ENCODE measurements around the gene LRRN1. TPM values are rescaled to one million over a fixed set of nuclear protein-coding genes. Genes with fewer than 3 reads are reported as not detected.

LRRN1 gene
- 1 to 10 TPM; 1.2 to 1.4 TPM for total RNA-seq

DNA sequence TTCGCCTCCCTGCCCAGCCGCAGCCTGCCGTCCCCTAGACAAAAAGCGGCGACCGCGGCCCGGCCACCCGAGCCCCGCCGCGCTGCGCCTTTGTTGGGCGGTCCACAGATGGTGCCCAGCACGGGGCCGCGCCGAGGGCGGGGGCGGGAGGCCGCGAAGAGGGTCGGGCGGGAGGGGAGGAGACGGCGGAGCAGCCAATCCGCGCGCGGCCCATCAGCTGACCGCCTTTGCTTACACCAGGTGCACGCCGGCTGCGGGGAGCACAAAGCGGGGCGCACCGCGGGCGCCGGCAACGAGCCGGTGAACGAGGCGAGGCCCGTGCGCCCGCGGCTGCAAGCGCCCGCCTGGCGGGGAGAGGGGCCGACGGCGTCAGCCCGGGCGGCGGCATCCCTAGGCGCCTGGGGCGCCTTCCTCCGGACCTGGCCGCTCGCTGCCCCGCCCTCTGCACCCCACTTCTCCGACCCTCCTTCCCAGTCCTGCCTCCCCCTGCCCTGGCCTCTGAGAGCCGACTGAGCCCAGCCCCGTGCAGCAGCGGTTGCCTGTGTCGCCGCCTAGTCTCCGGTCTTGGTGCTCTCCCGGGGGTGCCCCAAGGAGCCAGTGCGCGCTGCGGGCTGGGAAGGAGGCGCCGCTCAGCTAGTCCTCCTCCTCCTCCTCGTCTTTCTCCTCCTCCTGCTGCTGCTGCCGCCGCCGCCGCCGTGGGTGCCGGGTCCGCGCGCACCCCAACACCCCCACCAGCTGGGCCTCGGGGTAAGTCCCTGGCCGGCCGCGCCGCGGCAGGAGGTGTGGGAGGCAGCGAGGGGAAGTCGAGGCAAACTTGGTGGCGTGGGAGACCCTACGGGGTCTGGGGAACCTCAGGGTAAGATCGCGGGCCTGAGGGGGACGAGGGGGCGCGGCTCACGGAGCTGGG lies at the start of gene LRRN1:
Gene LRRN1, plus strand, starts transcription at position 259 of the 907 bp plus-strand sequence. CDS start 45,211 bp downstream, outside the sequence.
- Mint-ChIP-seq H3K4me3 (peak within 1 kb of the TSS; percentile 91), H3K36me3 (no peaks in the 10 kb centered on the region), H3K27ac (peak within 1 kb of the TSS; percentile 93), H3K4me1 (peaks cover 11% of the 10 kb centered on the region), H3K9me3 (no peaks in the 10 kb centered on the region), H3K27me3 (peaks cover 22% of the 10 kb centered on the region)
- POLR2A ChIA-PET, result no interaction called here
- DNase-seq, result peak; percentile 76
- ATAC-seq (ENCODE audit: low read depth), result peak; percentile 73

DNA sequence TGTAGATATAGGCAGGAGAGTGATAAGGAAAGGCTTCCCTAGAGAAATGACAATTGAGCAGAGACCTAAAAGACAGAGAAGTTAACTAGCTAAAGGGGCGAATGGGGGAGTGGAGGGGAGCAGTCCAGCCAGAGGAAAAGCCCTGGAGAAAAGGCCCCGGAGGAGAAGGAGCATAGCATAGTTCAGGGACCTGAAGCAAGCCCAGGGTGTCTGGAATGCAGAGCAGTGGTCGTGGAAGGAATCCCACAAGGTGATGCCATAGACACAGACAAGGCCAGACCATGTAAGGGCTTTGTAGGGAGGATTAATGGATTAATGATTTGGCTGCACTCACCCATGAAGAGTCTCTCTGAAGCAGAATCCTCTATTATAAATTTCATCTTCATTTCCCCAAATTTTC lies 45.8 kb upstream of the LRRN1 start:
- Mint-ChIP-seq H3K27me3 (no peaks in the 10 kb centered on the region), H3K4me3 (no peak overlapping the region), H3K4me1 (no peaks in the 10 kb centered on the region), H3K27ac (no peak overlapping the region), H3K36me3 (no peaks in the 10 kb centered on the region), H3K9me3 (no peaks in the 10 kb centered on the region)
- no peak for ATAC-seq (ENCODE audit: low read depth)
- no peak for DNase-seq
- POLR2A ChIA-PET, result no interaction called here

DNA sequence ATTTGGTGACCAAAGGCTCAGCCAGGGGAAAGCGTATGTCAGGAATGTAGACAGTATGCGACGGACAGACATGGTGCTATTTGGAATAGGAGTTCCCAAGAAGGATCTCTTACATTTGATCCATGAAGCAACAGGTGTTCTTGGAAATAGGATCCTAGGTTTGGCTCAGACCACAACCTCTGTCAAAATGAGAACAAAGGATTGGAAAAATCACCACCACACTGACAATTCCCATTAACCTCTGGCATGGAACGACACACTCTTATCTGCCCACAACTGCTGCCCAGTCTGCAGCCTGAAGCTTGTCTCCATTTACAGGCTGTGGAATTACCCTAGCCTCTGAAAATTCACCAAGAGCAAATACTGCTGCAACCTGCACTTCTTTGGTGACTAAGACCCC lies 33.6 kb upstream of the LRRN1 start:
- DNase-seq, result no peak
- H3K36me3 Mint-ChIP-seq, result no peaks in the 10 kb centered on the region
- H3K4me3 Mint-ChIP-seq, result no peak overlapping the region
- H3K27ac Mint-ChIP-seq, result no peak overlapping the region
- H3K9me3 Mint-ChIP-seq, result no peaks in the 10 kb centered on the region
- H3K4me1 Mint-ChIP-seq, result no peaks in the 10 kb centered on the region
- POLR2A ChIA-PET, result no interaction called here
- ATAC-seq (ENCODE audit: low read depth), result no peak
- H3K27me3 Mint-ChIP-seq, result no peaks in the 10 kb centered on the region

DNA sequence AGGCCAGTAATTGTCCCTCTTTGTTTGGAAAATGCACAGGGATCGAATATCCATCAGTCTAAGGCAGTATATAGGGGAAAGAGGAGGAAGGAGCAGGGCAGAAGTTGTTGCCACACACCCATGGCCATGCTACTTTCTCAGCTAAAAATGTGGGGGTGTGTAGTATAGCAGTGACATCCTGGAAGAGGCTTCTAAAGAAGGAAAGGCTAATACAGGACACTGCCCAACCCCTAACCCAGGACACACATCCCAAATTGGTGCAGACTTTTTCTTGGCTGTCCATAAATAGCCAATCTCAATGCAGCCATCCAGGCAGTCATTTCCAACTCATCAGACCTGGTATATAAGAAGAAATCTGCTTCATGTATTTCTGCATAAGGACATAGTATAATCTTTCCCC lies 33.1 kb upstream of the LRRN1 start:
- Mint-ChIP-seq H3K27ac (no peak overlapping the region), H3K36me3 (no peaks in the 10 kb centered on the region), H3K4me1 (no peaks in the 10 kb centered on the region), H3K27me3 (no peaks in the 10 kb centered on the region), H3K9me3 (no peaks in the 10 kb centered on the region), H3K4me3 (no peak overlapping the region)
- DNase-seq, result no peak
- POLR2A ChIA-PET, result no interaction called here
- ATAC-seq (ENCODE audit: low read depth), result no peak

DNA sequence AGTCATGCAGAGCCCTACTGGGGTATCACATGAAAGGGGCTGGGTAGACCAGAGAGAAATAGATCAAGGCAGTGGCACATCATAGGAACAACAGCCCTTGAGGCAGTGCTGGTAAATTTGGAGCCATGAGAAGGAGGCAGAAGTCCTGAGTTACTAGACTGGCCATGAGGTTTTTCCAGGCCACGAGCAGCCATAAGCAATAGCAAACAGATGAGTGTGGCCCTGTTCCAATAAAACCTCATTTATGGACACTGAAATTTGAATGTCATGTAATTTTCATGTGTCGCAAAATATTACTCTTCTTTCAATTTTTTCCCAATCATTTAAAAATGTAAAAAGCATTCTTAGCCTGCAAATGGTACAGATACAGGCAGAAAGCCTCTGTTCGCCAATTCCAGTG lies 28.1 kb upstream of the LRRN1 start:
- ATAC-seq (ENCODE audit: low read depth), result no peak
- Mint-ChIP-seq H3K4me3 (no peak overlapping the region), H3K9me3 (peaks cover 4% of the 10 kb centered on the region), H3K4me1 (no peaks in the 10 kb centered on the region), H3K36me3 (no peaks in the 10 kb centered on the region), H3K27ac (no peak overlapping the region), H3K27me3 (no peaks in the 10 kb centered on the region)
- POLR2A ChIA-PET, result no interaction called here
- DNase-seq, result no peak

DNA sequence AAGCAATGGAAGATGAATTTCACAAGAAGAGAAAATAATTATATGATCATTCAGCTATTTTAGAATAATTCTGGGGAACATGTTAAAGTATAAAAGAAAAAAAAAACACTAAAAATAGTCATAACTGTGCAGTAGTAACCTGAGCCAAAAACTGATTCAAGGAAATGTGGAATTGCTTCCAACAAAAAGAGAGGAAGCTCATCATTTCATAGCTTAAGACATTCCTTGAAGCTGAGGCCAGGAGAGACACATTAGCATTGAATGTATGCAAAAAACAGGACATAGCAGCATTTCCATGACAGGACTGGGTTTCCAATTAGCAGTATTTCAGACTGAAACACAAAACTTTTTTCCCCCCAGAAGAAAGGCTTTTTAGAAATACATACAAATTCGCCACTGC lies 27.7 kb upstream of the LRRN1 start:
- peaks cover 4% of the 10 kb centered on the region for H3K9me3 Mint-ChIP-seq
- ATAC-seq (ENCODE audit: low read depth) (no peak), DNase-seq (no peak)
- no peaks in the 10 kb centered on the region for H3K27me3 Mint-ChIP-seq
- H3K27ac Mint-ChIP-seq, result no peak overlapping the region
- H3K36me3 Mint-ChIP-seq, result no peaks in the 10 kb centered on the region
- no peaks in the 10 kb centered on the region for H3K4me1 Mint-ChIP-seq
- POLR2A ChIA-PET, result no interaction called here
- no peak overlapping the region for H3K4me3 Mint-ChIP-seq

DNA sequence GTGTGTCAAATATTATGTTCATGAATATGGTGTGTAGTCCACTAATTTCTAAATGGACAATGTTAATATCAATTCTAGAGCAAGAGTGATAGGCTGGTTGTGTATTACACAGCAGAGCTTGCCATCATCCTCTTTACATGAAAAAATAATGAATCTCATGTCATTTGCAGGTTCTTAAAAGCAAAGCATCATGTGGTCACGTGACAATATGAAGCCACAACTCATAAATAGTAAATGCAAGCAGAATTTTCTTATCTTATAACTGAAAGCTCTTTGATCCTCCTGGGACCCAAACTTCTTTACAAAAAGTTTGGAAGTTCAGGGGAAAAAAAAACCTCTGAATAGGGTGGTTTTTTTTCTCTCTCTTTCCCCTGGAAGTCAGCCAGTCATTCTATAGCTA lies 26.9 kb upstream of the LRRN1 start:
- ATAC-seq (ENCODE audit: low read depth) (no peak), DNase-seq (no peak)
- no peak overlapping the region for H3K4me3 Mint-ChIP-seq
- peaks cover 4% of the 10 kb centered on the region for H3K9me3 Mint-ChIP-seq
- no peaks in the 10 kb centered on the region for H3K36me3 Mint-ChIP-seq
- no peak overlapping the region for H3K27ac Mint-ChIP-seq
- POLR2A ChIA-PET, result no interaction called here
- H3K27me3 Mint-ChIP-seq, result no peaks in the 10 kb centered on the region
- H3K4me1 Mint-ChIP-seq, result no peaks in the 10 kb centered on the region

DNA sequence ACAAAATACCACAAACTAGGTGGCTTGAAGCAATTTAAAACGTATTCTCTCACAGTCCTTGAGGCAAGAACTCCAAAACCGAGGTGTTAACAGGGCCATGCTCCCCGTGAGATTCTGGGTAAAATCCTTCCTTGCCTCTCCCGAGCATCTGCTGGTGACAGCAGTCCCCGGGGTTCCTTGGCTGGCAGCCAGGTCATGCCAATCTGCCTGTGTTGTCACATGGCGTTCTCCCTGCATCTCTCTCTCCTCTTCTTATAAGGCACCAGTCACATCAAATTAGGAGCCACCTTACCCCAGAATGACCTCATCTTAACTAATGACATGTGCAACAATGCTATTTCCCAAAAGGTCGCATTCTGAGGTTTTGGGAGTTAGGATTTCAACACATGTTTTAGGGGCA lies 26.3 kb upstream of the LRRN1 start:
- no peak for ATAC-seq (ENCODE audit: low read depth)
- POLR2A ChIA-PET, result no interaction called here
- H3K36me3 Mint-ChIP-seq, result no peaks in the 10 kb centered on the region
- H3K27ac Mint-ChIP-seq, result no peak overlapping the region
- DNase-seq, result no peak
- H3K9me3 Mint-ChIP-seq, result peaks cover 4% of the 10 kb centered on the region
- no peak overlapping the region for H3K4me3 Mint-ChIP-seq
- H3K4me1 Mint-ChIP-seq, result no peaks in the 10 kb centered on the region
- no peaks in the 10 kb centered on the region for H3K27me3 Mint-ChIP-seq

DNA sequence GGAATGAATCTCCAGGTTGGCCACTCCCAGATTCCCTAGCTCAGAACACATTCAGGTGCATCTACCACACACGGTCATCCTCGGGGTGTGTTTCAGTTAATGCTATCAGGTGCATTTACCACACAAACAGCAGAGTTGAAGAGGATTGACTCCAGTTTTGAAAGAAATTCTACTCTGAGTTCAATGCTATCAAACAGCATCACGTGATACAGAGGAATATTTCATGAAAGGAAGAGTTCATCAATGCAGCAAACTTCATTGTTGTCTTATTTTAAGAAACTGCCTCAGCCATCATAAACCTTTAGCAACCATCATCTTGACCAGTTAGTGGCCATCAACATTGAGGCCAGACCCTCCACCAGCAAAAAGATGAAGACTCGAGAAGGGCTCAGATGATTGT lies 22.6 kb upstream of the LRRN1 start:
- H3K4me3 Mint-ChIP-seq, result no peak overlapping the region
- POLR2A ChIA-PET, result no interaction called here

DNA sequence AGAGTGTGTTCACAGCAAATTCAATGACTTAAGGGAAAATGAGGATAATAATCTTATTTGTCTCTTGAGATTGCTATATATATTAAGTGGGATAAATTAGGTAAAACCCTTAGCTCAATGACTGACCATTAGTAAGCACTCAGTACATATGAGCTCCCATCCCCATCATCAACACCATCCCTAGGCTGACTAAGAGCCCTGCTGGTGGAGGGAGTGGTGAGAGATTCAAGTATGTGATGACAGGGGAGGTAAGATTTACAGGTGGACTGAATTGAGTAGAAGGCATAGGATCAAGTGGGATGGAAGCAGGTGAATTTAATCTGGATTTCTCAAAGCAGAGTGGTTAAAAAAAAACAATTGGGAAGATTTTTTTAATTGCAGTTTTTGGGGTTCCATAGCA lies 21.0 kb upstream of the LRRN1 start:
- H3K9me3 Mint-ChIP-seq, result peaks cover 4% of the 10 kb centered on the region

More for the DNA sequence above, 22.6 kb upstream of the LRRN1 start:
- Mint-ChIP-seq H3K27ac (no peak overlapping the region), H3K27me3 (no peaks in the 10 kb centered on the region), H3K4me1 (no peaks in the 10 kb centered on the region), H3K9me3 (peaks cover 4% of the 10 kb centered on the region), H3K36me3 (no peaks in the 10 kb centered on the region)
- no peak for DNase-seq
- ATAC-seq (ENCODE audit: low read depth), result no peak

DNA sequence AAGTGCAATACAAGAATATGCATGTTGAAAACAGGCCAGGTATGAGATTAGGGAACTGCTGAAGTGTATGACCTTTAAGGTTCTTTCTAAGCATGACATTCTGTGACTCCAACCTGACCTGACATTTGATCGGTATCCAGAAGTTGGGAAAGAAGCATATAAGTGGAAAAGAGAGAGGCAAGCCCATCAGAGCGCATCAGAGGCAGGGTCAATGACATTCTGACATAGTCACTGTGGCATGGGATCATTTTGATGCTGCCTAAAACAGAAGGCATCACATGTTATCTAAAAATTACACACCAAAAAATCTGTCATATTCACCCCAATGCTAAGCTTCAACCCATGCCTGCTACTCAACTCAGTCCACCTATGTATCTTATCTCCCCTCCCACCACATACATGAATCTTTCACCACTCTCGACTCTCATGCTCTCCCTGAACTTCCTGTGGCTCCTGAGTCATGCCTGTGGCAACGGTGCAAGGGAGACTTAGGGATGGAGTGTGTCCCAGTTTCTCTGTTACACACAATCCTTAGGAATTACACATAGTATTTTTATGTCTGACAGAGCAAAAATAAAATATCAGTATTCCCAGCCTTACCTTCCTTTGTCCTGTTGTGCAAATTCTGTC lies 20.5 kb upstream of the LRRN1 start:
- DNase-seq, result no peak
- Mint-ChIP-seq H3K9me3 (peaks cover 4% of the 10 kb centered on the region), H3K36me3 (no peaks in the 10 kb centered on the region), H3K27me3 (no peaks in the 10 kb centered on the region), H3K27ac (no peak overlapping the region), H3K4me1 (no peaks in the 10 kb centered on the region), H3K4me3 (no peak overlapping the region)
- POLR2A ChIA-PET, result no interaction called here
- ATAC-seq (ENCODE audit: low read depth), result no peak

More for the DNA sequence above, 21.0 kb upstream of the LRRN1 start:
- Mint-ChIP-seq H3K4me1 (no peaks in the 10 kb centered on the region), H3K27ac (no peak overlapping the region), H3K4me3 (no peak overlapping the region), H3K36me3 (no peaks in the 10 kb centered on the region), H3K27me3 (no peaks in the 10 kb centered on the region)
- DNase-seq (no peak), ATAC-seq (ENCODE audit: low read depth) (no peak)
- POLR2A ChIA-PET, result no interaction called here

DNA sequence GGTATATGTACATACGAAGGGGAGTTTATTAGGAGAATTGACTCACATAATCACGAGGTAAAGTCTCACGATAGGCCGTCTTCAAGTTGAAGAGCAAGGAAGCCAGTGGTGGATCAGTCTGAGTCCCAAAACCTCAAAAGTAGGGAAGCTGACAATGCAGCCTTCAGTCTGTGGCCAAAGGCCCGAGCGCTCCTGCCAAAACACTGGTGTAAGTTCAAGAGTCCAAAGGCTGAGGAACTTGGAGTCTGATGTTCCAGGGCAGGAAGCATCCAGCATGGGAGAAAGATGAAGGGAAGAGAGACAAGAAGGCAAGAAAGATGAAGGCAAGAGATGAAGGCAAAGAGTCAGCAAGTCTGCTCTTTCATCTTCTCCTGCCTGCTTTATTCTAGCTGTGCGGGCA lies 16.8 kb upstream of the LRRN1 start:
- POLR2A ChIA-PET, result no interaction called here
- Mint-ChIP-seq H3K9me3 (peaks cover 1% of the 10 kb centered on the region), H3K27ac (no peak overlapping the region), H3K36me3 (no peaks in the 10 kb centered on the region), H3K4me3 (no peak overlapping the region), H3K27me3 (no peaks in the 10 kb centered on the region), H3K4me1 (no peaks in the 10 kb centered on the region)
- ATAC-seq (ENCODE audit: low read depth) (no peak), DNase-seq (no peak)

DNA sequence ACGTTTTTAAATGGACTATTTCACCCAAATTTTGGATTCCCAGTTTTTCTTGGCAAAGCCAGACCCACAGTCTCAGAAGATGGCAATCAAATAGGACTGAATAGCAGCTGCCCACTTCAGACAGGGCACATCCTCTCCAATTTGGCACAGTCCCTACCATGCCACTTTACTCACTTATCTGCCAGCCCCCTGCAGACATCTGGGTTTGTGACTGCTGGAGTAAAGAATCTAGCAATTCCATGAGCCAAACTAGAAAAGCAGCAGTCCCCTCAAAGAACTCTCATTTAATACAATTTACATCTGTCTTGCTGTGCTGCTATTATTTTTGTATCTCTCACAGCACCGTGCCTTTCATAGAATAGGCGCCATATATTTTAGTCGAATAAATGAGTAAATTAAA lies 16.0 kb upstream of the LRRN1 start:
- no peak overlapping the region for H3K27ac Mint-ChIP-seq
- ATAC-seq (ENCODE audit: low read depth) (no peak), DNase-seq (no peak)
- no peak overlapping the region for H3K4me3 Mint-ChIP-seq
- H3K27me3 Mint-ChIP-seq, result no peaks in the 10 kb centered on the region
- H3K9me3 Mint-ChIP-seq, result peaks cover 1% of the 10 kb centered on the region
- POLR2A ChIA-PET, result no interaction called here
- H3K36me3 Mint-ChIP-seq, result no peaks in the 10 kb centered on the region
- H3K4me1 Mint-ChIP-seq, result no peaks in the 10 kb centered on the region

DNA sequence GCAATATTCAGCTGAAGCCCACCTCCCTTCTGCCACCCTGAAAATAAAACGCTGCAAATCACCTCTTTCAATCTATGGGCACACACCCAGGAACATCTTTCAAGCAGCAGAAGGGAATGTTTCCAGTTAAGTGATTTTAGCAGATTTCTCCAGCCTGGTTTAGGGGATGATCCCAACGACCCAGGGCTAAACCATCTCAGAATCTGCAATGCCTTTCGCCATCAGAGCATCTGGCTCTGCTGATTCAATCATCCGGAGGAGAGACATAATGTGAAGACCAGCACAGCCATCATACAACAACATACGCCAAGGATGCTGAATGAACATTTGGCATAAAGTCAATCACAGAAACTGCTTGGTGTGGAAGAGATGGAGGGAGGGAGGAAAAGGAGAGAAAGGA lies 15.5 kb upstream of the LRRN1 start:
- DNase-seq (no peak), ATAC-seq (ENCODE audit: low read depth) (no peak)
- peaks cover 1% of the 10 kb centered on the region for H3K9me3 Mint-ChIP-seq
- no peak overlapping the region for H3K4me3 Mint-ChIP-seq
- no peaks in the 10 kb centered on the region for H3K4me1 Mint-ChIP-seq
- no peaks in the 10 kb centered on the region for H3K27me3 Mint-ChIP-seq
- POLR2A ChIA-PET, result no interaction called here
- no peaks in the 10 kb centered on the region for H3K36me3 Mint-ChIP-seq
- H3K27ac Mint-ChIP-seq, result no peak overlapping the region
